ENCODE measurements around the gene SLC8A1. TPM values are rescaled to one million over a fixed set of nuclear protein-coding genes. Genes with fewer than 3 reads are reported as not detected.
A peak's percentile ranks its signal among the peaks of the same experiment; 100 is the strongest.

Gene SLC8A1
- total RNA-seq, 3 donors from 2014 or later, result 6.0 to 164 (median 17.0) TPM

- Histone ChIP-seq H3K4me3 (no peak overlapping the region), H3K4me1 (ENCODE audit: low read depth) (no peaks in the 10 kb centered on the region), H3K9me3 (no peaks in the 10 kb centered on the region), H3K36me3 (ENCODE audit: low read depth) (no peaks in the 10 kb centered on the region)
- DNase-seq (no peak), ATAC-seq (no peak)
- no peak for TF ChIP-seq CTCF (IDR thresholded peaks at IDR 0.05)
- intact Hi-C loops (cut with DNase I, micrococcal nuclease), result no loop called here
Measured at GRCh38 chr2:40173276-40173675, 278.6 kb downstream of the SLC8A1 start.

GRCh38 chr2:40169856-40170255 lies 282.0 kb downstream of the SLC8A1 start:
- TF ChIP-seq CTCF (IDR thresholded peaks at IDR 0.05), result no peak
- no peak for DNase-seq
- no peak for ATAC-seq
- H3K4me3 ChIP-seq, result no peak overlapping the region
- H3K4me1 ChIP-seq (ENCODE audit: low read depth), result no peaks in the 10 kb centered on the region
- H3K9me3 ChIP-seq, result no peaks in the 10 kb centered on the region
- H3K36me3 ChIP-seq (ENCODE audit: low read depth), result no peaks in the 10 kb centered on the region
- intact Hi-C loops (cut with DNase I, micrococcal nuclease), result no loop called here

- Histone ChIP-seq H3K9me3 (no peaks in the 10 kb centered on the region), H3K4me1 (ENCODE audit: low read depth) (no peaks in the 10 kb centered on the region), H3K36me3 (ENCODE audit: low read depth) (no peaks in the 10 kb centered on the region), H3K4me3 (no peak overlapping the region)
- no peak for TF ChIP-seq CTCF (IDR thresholded peaks at IDR 0.05)
- DNase-seq, result no peak
- intact Hi-C loops (cut with DNase I, micrococcal nuclease), result no loop called here
- ATAC-seq, result no peak
Measured at GRCh38 chr2:40169430-40169829, 282.5 kb downstream of the SLC8A1 start.

GRCh38 chr2:40168546-40168945 lies 283.3 kb downstream of the SLC8A1 start:
- Histone ChIP-seq H3K4me1 (ENCODE audit: low read depth) (no peaks in the 10 kb centered on the region), H3K4me3 (no peak overlapping the region), H3K36me3 (ENCODE audit: low read depth) (no peaks in the 10 kb centered on the region), H3K9me3 (no peaks in the 10 kb centered on the region)
- no peak for ATAC-seq
- intact Hi-C loops (cut with DNase I, micrococcal nuclease), result no loop called here
- TF ChIP-seq CTCF (IDR thresholded peaks at IDR 0.05), result no peak
- no peak for DNase-seq

- intact Hi-C loops (cut with DNase I, micrococcal nuclease), result no loop called here
- H3K4me3 ChIP-seq, result no peak overlapping the region
- no peak for TF ChIP-seq CTCF (IDR thresholded peaks at IDR 0.05)
- H3K9me3 ChIP-seq, result no peaks in the 10 kb centered on the region
- DNase-seq (peak in 1 of 3 donors; percentile 71), ATAC-seq (peak; percentile 95)
- no peaks in the 10 kb centered on the region for H3K4me1 ChIP-seq (ENCODE audit: low read depth)
- no peaks in the 10 kb centered on the region for H3K36me3 ChIP-seq (ENCODE audit: low read depth)
Measured at GRCh38 chr2:40168032-40168431, 283.9 kb downstream of the SLC8A1 start.

GRCh38 chr2:40166006-40166405 lies 285.9 kb downstream of the SLC8A1 start:
- no peaks in the 10 kb centered on the region for H3K9me3 ChIP-seq
- H3K36me3 ChIP-seq (ENCODE audit: low read depth), result no peaks in the 10 kb centered on the region
- H3K4me3 ChIP-seq, result no peak overlapping the region
- TF ChIP-seq CTCF (IDR thresholded peaks at IDR 0.05), result no peak
- ATAC-seq (no peak), DNase-seq (no peak)
- intact Hi-C loops (cut with DNase I, micrococcal nuclease), result no loop called here
- H3K4me1 ChIP-seq (ENCODE audit: low read depth), result no peaks in the 10 kb centered on the region
